ENCODE data around the gene RPS2.

The RPS2 gene

GRCh38 chr16:2004795-2005517 lies 40.3 kb upstream of the RPS2 start (continued):
- TF ChIP-seq, protein P1, sequence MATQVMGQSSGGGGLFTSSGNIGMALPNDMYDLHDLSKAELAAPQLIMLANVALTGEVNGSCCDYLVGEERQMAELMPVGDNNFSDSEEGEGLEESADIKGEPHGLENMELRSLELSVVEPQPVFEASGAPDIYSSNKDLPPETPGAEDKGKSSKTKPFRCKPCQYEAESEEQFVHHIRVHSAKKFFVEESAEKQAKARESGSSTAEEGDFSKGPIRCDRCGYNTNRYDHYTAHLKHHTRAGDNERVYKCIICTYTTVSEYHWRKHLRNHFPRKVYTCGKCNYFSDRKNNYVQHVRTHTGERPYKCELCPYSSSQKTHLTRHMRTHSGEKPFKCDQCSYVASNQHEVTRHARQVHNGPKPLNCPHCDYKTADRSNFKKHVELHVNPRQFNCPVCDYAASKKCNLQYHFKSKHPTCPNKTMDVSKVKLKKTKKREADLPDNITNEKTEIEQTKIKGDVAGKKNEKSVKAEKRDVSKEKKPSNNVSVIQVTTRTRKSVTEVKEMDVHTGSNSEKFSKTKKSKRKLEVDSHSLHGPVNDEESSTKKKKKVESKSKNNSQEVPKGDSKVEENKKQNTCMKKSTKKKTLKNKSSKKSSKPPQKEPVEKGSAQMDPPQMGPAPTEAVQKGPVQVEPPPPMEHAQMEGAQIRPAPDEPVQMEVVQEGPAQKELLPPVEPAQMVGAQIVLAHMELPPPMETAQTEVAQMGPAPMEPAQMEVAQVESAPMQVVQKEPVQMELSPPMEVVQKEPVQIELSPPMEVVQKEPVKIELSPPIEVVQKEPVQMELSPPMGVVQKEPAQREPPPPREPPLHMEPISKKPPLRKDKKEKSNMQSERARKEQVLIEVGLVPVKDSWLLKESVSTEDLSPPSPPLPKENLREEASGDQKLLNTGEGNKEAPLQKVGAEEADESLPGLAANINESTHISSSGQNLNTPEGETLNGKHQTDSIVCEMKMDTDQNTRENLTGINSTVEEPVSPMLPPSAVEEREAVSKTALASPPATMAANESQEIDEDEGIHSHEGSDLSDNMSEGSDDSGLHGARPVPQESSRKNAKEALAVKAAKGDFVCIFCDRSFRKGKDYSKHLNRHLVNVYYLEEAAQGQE (tag by site-specific recombination; IDR thresholded peaks at IDR 0.05): no peak
- TF ChIP-seq, protein P2, sequence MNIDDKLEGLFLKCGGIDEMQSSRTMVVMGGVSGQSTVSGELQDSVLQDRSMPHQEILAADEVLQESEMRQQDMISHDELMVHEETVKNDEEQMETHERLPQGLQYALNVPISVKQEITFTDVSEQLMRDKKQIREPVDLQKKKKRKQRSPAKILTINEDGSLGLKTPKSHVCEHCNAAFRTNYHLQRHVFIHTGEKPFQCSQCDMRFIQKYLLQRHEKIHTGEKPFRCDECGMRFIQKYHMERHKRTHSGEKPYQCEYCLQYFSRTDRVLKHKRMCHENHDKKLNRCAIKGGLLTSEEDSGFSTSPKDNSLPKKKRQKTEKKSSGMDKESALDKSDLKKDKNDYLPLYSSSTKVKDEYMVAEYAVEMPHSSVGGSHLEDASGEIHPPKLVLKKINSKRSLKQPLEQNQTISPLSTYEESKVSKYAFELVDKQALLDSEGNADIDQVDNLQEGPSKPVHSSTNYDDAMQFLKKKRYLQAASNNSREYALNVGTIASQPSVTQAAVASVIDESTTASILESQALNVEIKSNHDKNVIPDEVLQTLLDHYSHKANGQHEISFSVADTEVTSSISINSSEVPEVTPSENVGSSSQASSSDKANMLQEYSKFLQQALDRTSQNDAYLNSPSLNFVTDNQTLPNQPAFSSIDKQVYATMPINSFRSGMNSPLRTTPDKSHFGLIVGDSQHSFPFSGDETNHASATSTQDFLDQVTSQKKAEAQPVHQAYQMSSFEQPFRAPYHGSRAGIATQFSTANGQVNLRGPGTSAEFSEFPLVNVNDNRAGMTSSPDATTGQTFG (tag by site-specific recombination; IDR thresholded peaks at IDR 0.05; ENCODE audit: borderline replicate concordance): no peak
- TF ChIP-seq ZNF335 (tag by site-specific recombination; conservative IDR thresholded peaks at IDR 0.05) (no peak), ZNF362 (tag by site-specific recombination; IDR thresholded peaks at IDR 0.05) (no peak), ZNF404 (tag by site-specific recombination; IDR thresholded peaks at IDR 0.05) (no peak), ZNF302 (tag by site-specific recombination; IDR thresholded peaks at IDR 0.05; ENCODE audit: low read depth) (no peak), IKZF3 (tag by site-specific recombination; IDR thresholded peaks at IDR 0.05) (peak; percentile 35; the same call in 1 of the 2 replicates), ZFHX2 (tag by site-specific recombination; conservative IDR thresholded peaks at IDR 0.05) (peak; percentile 88), YY1 (tag by site-specific recombination; IDR thresholded peaks at IDR 0.05) (no peak), KLF1 (tag by site-specific recombination; IDR thresholded peaks at IDR 0.05) (peak; percentile 65), ZNF24 (tag by site-specific recombination; IDR thresholded peaks at IDR 0.05) (no peak), ZNF785 (tag by site-specific recombination; IDR thresholded peaks at IDR 0.05) (no peak), ZNF660 (tag by site-specific recombination; IDR thresholded peaks at IDR 0.05) (no peak), ZBTB21 (tag by site-specific recombination; IDR thresholded peaks at IDR 0.05) (no peak), OSR2 (tag by site-specific recombination; IDR thresholded peaks at IDR 0.05) (no peak)
- TF ChIP-seq, protein P3, sequence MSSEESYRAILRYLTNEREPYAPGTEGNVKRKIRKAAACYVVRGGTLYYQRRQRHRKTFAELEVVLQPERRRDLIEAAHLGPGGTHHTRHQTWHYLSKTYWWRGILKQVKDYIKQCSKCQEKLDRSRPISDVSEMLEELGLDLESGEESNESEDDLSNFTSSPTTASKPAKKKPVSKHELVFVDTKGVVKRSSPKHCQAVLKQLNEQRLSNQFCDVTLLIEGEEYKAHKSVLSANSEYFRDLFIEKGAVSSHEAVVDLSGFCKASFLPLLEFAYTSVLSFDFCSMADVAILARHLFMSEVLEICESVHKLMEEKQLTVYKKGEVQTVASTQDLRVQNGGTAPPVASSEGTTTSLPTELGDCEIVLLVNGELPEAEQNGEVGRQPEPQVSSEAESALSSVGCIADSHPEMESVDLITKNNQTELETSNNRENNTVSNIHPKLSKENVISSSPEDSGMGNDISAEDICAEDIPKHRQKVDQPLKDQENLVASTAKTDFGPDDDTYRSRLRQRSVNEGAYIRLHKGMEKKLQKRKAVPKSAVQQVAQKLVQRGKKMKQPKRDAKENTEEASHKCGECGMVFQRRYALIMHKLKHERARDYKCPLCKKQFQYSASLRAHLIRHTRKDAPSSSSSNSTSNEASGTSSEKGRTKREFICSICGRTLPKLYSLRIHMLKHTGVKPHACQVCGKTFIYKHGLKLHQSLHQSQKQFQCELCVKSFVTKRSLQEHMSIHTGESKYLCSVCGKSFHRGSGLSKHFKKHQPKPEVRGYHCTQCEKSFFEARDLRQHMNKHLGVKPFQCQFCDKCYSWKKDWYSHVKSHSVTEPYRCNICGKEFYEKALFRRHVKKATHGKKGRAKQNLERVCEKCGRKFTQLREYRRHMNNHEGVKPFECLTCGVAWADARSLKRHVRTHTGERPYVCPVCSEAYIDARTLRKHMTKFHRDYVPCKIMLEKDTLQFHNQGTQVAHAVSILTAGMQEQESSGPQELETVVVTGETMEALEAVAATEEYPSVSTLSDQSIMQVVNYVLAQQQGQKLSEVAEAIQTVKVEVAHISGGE (tag by site-specific recombination; conservative IDR thresholded peaks at IDR 0.05; ENCODE audit: low read depth): no peak
